VCaP (cell line): Measurements from ENCODE around the gene EPHA8.

ENCODE experiments used
- H3K27ac ChIP-seq: fragments of 450-650 bp; 2 replicates; pipeline ENCODE4 v1.5.1; 2017
- TF ChIP-seq, protein P1 (sequence below): fragments of 450-650 bp; conservative IDR thresholded peaks from 2 replicates; pipeline ENCODE4 v1.5.1; 2017; ENCODE audit warnings: mild to moderate bottlenecking, moderate library complexity

EPHA8 gene

DNA sequence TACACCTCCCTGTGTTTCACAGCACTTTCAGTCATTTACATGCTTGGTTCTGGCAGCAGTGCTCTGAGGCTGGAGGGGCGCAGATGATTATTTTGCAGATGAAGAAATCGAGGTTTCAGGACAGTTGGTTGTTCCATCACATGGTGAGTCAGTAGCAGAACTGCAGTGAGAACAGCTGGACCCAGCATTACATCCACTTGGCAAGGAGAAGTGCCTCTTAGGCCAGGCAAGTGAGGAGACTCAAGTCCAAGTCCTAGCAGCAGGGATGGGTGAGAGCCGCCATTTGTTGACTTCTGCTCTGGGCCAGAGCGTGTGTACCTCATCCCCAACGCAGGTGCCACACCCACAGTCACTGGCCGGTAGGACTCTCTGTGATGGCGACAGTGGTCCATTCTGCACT is 26.8 kb upstream of the EPHA8 start:
- TF ChIP-seq, protein P1, sequence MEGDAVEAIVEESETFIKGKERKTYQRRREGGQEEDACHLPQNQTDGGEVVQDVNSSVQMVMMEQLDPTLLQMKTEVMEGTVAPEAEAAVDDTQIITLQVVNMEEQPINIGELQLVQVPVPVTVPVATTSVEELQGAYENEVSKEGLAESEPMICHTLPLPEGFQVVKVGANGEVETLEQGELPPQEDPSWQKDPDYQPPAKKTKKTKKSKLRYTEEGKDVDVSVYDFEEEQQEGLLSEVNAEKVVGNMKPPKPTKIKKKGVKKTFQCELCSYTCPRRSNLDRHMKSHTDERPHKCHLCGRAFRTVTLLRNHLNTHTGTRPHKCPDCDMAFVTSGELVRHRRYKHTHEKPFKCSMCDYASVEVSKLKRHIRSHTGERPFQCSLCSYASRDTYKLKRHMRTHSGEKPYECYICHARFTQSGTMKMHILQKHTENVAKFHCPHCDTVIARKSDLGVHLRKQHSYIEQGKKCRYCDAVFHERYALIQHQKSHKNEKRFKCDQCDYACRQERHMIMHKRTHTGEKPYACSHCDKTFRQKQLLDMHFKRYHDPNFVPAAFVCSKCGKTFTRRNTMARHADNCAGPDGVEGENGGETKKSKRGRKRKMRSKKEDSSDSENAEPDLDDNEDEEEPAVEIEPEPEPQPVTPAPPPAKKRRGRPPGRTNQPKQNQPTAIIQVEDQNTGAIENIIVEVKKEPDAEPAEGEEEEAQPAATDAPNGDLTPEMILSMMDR = no peak
- H3K27ac ChIP-seq = no peak overlapping the region

DNA sequence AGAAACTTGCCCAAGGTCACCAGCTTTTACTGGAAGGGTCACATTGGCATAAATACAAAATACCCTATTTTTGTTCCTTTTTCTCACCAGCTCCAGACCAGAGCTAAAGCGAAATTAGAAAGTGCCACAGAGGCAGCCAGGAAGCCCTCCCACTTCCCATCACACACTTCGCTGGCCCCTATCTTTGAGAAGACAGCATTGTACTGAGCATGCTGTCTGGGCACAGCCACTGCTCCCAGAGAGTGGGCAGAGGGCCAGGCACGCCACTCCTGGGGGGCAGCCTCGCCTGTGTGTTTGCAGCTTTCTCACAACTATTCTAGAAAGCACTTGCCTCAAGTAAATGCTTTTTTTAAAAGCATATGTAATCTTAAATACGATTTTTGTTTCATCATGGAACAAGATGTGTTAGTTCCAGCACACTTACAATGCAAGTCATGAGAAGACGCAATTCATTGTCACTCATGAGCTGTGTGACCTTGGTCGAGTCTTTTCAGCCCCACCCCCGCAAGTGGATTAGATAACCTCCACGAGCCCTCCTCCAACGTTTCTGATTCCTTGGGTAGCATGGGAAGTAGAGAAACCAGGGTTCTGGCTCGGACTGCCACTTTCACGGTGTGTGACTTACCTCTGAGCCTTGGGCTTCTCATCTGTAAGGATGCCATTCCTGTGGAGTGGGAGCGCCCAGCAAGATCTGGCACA is 25.7 kb upstream of the EPHA8 start:
- TF ChIP-seq, protein P1 = no peak

DNA sequence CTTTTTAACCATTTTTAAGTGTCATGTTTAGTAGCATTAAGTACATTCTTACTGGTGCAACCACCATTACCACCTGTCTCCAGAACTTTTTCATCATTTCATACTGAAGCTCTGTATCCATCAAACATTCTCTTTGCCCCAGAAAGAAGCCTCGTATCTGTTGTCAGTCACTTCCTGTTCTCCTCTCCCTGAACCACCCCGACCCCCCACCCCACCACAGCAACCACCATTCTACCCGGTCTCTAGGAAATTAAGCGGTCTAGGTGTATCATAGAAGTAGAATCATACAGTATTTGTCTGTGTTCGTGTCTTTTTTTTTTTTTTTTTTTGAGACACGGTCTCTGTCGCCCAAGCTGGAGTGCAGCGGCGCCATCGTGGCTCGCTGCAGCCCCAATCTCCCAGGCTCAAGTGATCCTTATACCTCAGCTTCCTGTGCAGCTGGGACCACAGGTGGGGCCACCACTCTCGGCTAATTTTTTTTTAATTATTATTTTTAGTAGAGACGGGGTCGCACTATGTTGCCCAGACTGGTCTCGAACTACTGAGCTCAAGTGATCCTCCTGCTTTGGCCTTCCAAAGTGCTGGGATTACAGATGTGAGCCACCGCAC is 23.7 kb upstream of the EPHA8 start:
- TF ChIP-seq, protein P1 = no peak
- no peak overlapping the region for H3K27ac ChIP-seq

More for the DNA sequence above, 25.7 kb upstream of the EPHA8 start:
- no peak overlapping the region for H3K27ac ChIP-seq

DNA sequence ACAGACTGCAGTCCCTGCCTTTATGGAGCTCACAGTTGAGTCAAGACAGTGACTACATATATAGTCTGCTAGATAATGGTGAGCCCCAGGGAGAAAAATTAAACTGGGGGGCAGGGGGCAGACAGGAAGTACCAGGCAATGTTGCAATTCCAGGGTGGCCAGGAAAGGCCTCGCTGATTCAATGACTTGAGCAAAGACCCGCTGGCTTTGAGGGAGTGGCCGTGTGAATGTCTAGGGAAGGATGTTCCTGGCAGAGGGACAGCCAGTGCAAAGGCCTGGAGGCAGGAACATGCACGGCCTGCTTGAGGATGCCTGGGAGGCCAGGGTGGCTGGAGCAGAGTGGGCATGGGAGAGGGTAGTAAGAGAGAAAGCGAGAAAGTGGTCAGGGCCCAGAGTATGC is 23.0 kb upstream of the EPHA8 start:
- H3K27ac ChIP-seq = no peak overlapping the region
- TF ChIP-seq, protein P1 = no peak

DNA sequence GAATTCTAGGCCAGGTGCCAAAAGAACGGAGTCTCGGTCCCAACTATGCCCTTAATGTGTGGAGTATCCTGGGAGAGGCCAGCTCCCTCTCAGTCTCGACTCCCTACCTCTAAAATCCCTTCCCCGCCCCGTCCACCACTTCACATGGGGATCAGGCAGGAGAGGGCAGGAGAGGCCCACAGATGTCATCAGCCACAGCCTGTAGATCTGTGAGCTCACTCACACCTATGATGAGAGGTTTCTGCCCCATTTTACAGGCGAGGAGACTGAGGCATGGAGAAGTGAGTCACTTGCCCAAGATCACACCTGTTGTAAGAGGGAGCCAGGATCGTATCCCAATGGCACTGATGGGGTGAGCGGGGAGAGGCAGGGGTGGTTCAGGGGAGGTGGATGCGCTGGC is 20.4 kb upstream of the EPHA8 start:
- no peak overlapping the region for H3K27ac ChIP-seq
- TF ChIP-seq, protein P1 = no peak

DNA sequence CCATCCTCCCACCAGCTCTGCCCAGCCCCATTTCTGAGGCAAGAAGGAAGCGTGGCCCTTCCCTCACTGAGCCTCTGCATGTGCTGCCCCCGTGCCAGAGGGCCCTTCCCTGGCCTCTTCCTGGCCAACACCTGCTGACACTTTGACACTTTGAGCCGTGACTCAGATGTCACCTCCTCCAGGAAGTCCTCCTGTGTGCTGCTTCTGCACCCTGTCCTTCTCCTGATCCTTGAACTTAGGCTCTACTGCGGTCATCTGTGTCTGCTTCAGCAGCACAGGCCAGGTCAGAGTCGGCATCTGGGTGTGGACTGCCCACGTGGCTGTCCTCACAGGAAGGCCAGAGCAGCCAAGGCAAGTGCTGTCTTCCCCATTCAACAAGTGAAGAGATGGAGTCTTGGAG is 19.6 kb upstream of the EPHA8 start:
- TF ChIP-seq, protein P1 = no peak
- no peak overlapping the region for H3K27ac ChIP-seq

DNA sequence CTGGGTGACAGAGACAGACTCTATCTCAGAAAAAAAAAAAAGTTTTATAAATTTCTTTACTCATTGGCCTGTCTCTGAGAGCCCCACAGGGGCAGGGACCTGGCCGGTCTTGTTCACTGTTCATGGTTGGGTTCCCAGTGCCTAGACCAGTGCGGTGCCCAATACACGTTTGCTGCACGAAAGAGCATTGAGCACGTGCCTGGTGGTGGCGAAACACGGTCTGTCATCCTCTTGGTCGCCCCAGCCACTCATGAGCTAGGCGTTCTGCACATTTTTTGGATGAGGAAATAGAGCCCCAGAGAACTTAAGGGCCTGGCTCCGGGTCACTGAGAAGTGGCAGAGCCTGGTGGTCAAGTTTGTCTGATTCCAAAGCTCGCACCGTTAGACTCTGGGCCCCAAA is 18.7 kb upstream of the EPHA8 start:
- no peak overlapping the region for H3K27ac ChIP-seq
- TF ChIP-seq, protein P1 = no peak
